Stimulated activated CD4-positive, alpha-beta T cell treated with anti-CD3 and anti-CD28 coated beads, Interleukin-4, amount 100 ng/mL, for 1 hour (primary cell): ENCODE results near the gene KRTAP6-3.

ENCODE experiments used
- DNase-seq: peaks from one replicate; pipeline ENCODE4 v3.0.0-alpha.2; 2020

The KRTAP6-3 gene, protein sequence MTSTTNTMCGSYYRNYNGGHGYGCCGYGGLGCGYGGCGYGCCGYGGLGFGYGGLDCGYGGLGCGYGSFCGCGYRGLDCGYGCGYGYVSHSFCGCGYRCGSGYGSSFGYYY

DNA sequence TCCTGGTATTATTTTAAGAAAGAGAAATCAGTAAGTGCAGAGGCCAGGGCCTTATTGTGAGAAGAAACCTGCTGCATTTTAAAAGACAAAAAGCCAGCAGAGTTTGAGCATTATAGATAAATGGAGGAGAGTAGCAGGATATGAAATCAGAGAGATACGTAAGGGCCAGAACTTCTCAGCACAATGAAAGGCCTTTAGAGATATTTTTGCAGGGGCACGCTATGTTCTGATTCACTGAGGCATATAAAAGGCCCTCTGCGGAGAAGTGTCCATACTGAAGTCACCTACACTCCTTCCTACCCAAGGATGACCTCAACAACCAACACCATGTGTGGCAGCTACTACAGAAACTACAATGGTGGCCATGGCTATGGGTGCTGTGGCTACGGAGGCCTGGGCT, at the start of gene KRTAP6-3:
TSS of gene KRTAP6-3 (plus strand) at position 301 of the 400 bp plus-strand sequence. CDS start at position 307, 6 bp downstream.
- no peak for DNase-seq

DNA sequence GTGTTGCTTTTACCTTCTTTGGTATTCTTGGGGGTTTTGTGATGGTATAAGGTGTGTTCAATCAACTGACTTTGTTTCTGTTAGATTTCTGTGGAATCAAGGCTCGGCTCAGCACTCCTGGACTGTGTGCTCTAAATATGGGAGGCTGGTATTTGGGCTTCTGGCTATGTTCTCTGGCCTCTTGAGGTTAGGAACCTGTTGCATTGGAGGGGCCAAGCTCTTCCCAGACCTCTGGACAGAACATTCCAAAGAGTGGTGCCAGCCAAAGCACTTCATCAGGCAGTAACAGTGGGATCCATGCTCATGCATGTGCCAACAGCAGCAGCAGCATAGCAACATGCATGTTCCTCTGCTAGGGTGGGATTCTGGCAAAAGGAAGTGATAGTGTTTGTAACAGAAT, 39.5 kb upstream of the KRTAP6-3 start:
- no peak for DNase-seq

DNA sequence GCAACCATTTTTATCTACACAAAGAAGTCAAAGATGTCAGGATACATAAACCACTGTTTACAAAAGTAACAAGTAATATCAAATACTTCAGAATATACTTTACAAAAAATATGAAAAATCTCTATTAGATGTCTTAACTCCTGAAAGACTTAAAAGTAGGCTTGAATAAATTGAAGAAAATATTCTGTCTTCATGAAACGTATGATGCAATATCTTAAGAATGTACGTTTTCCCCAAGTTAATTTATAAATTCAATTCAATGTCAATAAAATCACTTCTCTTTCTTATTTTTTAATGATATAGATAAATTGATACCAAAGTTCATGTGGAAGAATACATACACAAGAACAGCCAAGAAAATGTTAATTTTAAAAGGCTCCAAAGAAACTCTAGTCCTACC, 37.1 kb upstream of the KRTAP6-3 start:
- no peak for DNase-seq

DNA sequence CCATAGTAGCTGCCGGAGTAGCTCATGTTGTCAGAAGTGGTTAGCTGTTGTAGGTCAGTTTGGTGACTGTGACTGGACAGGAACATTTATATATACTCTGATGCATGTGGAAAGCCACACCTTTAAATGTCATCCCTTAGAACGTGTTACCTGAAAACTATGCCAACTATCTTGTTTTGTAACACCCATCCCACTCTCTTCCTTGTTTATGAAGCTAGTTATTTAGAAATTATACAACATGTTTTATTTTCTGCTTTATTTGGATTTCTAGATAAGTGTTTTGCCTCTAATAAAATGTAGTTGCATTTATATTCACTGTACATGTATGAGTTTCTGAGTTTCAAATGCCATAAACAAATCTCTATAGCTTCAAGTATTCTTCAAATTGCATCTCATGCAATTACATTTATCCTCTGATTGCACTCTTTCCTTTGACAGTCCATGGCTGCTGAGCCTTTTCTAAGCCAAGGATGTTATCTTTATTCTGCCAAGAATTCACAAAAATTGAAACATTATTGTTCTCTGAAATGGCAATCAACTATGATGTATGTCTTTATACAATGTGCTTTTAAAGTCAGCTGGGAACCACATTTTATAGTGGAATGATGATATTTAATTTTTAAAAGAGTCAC, 30.9 kb upstream of the KRTAP6-3 start, which contains the start of gene KRTAP19-7:
TSS of gene KRTAP19-7 (minus strand) at position 51 of the 632 bp plus-strand sequence. CDS start at position 26, 25 bp downstream.
- no peak for DNase-seq

DNA sequence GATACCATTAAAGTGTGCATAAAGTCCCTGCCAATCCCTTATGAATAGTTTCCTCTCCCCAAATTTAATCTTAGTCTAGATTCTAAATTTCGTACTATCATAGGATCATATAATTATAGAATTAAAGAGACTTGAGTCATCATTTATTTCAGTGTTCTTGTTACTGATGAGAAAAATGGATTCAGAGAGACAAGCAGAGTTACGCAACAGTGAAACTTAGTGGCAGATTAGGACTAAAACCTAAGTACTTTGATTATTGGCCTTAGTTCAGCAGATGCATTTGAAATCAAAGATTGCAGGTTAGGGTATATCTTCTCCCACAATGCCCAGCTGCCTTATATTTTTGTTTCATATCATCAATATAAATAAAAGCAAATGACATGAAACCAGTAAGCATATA, 30.3 kb upstream of the KRTAP6-3 start:
- no peak for DNase-seq

DNA sequence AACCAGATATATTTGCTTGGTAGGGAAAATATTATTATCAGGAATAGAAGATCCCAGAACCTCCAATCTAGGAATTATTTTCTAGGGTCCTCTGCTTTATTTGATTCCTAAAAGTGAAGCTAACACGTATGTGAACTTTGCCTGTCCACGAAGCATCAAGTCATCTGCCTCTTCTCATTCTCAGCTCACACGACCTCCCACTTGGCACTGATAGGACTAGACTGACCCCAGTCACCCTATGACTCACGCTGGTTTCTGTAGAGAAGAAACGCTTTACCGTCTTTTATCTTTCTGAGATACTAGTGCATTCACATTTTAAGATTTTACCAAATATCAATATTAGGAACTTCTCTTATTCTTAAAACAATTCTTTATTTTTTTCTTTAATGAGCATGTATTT, 29.2 kb upstream of the KRTAP6-3 start:
- no peak for DNase-seq

DNA sequence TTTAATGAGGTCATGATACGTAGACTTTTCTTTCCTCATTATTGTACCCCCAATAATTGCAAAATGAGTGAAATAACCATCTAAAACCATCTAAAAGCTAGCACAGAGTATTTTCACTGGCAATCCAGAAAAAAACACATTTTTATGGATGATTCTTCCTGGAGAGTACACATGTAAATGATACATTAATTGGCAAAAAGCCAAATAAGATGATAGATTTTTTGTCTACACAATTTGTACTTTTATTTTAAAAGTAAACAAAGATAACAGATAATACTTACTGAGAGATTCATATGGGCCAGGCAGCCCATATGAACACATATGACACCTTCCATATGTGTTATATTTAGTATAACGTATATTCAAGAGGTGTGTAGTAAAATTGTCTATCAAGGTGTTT, 28.6 kb upstream of the KRTAP6-3 start:
- DNase-seq = no peak

DNA sequence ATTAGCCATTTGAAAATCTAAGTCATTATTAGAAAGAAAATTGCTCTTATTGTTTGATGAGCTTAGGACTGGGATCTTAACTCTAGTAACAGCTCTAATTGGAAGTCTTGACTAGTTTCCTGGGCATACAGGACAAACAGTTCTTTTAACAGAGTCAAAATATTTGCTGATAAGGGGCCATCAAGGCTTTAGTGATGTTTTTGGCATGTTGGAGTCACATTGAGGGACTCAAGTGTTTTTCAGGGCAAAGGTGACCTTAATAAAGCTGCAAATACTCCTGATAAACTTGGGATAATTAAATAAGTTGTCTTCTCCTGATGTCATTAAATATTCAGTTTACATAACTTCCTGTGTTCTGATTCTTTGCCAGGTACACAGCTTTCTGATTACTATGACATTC, 24.6 kb upstream of the KRTAP6-3 start:
- no peak for DNase-seq

DNA sequence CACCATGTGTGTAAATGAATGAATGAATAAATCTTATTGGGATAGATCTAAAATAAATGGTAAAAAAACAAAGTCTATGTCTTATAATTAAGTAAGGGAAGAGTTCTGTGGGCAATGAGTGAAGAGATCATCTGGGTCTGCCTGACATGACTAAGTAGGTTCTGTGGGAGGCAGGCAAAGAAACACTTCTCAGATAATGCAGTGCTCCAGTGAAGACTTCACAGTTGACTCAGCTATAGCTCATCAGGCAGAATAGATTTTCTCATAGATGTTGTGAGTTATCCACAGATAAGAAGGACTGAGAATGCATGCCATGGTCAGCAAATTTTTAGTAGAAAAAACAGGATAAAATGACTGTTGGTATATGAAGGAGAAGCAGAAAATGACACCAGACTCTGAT, 14.5 kb upstream of the KRTAP6-3 start:
- DNase-seq = no peak

DNA sequence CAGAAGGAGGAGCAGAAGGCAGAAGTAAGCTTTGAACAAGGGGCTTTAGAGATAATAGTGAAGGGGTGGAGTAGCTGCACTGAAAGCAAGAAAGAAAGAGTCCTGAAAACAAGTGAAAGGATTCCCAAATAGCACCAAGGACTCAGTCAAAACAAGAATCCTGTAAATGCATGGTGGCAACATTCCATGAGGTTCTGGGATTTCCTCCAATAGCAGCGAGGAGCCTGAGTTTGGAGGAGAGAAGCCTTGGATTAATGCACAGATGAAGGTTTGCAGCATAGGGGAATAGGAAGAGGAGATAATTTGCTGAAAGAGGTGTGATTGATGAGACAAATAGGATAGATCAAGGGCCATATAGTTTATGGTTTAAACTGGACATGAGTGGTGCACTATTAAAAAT, 12.9 kb upstream of the KRTAP6-3 start:
- DNase-seq = no peak

DNA sequence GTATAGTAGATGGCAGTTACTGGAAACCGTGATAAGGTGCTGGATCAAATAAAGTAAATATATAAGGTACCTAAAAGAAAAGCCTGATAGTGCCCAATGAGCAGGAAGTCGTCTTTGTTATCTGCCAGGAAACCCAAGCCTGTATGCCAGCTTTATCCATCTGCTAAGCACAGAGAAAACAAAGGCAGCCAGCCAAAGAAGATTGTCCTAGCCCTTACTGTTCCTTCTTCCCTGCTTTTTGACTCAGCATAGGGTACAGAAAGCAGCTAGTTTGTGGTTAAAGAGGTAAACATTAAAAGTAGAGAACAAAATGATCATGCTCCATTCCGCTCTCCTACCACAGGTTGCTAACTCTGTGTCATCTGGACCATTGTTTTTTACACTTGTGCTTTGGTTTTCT, 12.1 kb upstream of the KRTAP6-3 start:
- no peak for DNase-seq

DNA sequence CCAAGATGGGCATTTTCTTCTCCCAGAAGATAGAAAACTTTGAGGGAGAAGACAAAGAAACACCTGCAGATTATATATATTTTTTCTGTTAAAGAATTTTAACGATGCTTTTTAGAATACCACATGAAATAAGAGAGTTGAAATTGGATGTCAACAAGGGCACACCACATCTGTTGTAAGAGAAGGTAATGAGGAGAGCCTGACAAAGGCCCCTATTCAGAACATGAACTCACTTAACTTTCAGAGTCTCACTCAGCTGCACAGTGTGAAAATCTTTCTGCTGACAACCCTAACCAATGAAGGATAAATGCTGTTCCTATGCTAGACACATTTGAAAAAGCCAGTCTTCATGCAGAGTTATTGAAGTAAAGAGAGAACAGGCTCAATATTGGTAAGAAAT, 9.4 kb upstream of the KRTAP6-3 start:
- no peak for DNase-seq

DNA sequence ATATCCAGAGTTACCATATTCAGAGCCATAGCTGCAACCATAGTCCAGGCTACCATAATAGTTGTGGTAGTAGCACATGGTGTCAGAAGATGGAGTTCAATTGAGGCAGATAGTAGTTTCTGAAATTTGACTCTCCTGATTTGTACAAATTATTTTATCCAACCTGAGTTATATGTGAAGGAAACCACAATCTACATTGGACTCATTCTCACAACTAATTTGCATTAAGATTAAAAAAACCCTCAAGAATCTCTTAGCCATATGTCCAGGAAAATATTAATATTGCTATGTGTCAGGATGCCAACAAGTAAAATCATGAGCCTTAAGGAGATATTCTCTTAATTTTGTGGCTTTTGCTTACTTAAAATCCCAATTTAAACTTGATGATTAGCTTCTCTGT, 1.9 kb upstream of the KRTAP6-3 start, which contains the start of gene KRTAP22-2:
TSS of gene KRTAP22-2 (minus strand) at position 101 of the 400 bp plus-strand sequence.
- DNase-seq = no peak

DNA sequence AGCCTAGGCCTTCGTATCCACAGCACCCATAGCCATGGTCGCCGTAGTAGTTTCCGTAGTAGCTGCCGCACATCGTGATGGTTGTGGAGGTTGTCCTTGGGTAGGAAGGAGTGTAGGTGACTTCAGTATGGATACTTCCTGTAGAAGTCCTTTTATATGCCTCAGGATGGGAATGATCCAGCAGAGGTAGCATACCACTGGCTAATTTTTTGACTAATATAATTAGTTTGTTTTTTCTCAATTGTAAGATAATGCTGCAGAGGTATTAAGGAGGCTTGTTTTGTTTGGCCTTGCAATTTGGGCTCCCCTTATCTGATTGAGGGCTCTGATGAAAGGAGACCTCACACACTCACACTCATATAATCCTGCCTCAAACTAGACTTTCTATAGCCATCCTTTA, 6.6 kb downstream of the KRTAP6-3 start, which contains the start of gene KRTAP6-2:
TSS of gene KRTAP6-2 (minus strand) at position 101 of the 400 bp plus-strand sequence. CDS start at position 73, 28 bp downstream.
- DNase-seq = no peak

DNA sequence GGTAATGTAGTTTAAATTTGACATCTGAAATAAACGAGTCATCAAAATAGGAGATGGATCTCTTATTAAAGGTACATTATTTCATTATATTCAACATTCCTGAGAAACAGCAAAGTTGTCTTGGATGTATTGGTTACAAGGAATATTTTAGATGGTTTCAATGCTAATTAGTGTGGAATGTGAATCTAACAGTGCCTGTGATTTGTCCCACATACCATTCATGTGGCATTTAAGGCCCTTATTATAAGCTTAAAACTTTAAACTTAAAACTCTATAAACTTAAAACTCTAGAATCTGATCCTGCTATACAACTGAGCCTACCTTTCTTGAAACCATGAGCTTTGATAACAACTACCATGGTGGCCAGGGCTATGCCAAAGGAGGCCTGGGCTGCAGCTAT, 8.5 kb downstream of the KRTAP6-3 start, which contains the start of gene KRTAP22-1:
TSS of gene KRTAP22-1 (plus strand) at position 301 of the 400 bp plus-strand sequence.
- DNase-seq = no peak

DNA sequence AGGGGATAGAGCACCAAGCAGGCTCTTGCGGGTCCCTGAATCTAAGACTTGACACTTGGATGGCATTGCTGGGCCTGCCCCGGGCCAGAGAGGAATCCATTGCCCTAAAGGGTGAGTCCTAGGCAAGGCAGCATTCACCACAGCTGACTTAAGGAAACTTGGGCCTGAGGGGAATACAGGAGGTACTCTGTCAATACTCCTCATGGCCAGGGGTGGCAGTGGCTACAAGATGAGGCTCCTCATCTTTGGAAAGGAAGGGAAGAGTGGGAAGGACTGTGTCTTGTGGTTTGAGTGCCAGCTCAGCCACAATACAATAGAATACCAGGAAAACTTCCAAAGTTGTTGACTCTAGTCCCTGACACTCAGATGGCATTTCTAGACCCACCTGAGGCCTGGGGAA, 13.7 kb downstream of the KRTAP6-3 start:
- DNase-seq = no peak

DNA sequence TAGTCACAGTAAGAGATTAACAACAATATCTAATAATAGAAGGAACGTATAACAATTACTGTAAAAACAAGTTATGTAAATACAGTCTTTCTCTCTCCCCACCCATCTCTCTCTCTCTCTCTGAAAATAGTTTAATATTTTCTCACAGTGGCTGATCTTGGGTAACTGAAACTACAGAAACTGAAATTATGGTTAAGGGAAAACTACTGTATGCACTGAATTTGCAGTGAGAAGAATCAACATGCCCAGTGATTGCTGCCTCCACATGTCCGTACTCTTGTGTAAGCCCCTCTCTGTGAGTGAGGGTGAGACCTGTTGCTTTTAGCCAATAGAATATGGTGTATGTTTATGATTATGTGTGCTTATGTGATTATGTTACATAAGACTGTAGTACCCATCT, 19.9 kb downstream of the KRTAP6-3 start:
- DNase-seq = no peak

DNA sequence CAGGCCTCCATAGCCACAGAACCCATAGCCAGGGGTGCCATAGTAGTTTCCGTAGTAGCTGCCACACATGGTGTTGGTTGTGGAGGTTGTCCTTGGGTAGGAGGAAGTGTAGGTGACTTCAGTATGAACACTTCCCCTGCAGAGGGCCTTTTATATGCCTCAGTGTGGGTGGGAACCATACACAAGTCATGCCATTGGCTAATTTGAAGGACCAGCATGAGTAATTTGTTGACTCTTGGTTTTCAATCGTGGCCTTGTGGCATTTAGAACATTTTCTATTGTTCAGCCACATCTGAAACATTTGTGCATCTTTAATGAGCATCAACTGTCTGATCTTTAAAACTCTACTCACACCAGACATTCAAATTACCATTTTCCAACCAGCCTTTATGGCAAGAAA, 21.6 kb downstream of the KRTAP6-3 start, which contains the start of gene KRTAP6-1:
TSS of gene KRTAP6-1 (minus strand) at position 95 of the 400 bp plus-strand sequence. CDS start at position 69, 26 bp downstream.
- no peak for DNase-seq

DNA sequence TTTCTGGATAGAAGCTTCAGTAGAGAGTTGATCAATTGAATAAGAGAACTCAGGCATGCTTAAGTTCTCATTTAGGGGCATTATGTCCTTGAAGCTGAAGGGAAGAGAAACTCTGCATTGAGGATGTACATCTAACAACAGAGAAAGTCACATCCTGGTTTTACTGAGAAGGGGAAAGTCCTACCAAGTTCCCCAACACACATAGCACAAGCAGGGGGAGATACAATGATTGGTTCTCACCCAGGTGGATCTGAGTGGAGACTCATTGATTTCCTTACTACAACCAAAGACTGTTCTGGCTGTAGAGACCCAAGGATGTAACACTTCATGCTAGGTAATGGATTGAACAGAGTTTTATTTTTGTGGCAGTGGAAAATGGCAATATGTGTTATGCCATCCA, 23.0 kb downstream of the KRTAP6-3 start:
- DNase-seq = no peak

DNA sequence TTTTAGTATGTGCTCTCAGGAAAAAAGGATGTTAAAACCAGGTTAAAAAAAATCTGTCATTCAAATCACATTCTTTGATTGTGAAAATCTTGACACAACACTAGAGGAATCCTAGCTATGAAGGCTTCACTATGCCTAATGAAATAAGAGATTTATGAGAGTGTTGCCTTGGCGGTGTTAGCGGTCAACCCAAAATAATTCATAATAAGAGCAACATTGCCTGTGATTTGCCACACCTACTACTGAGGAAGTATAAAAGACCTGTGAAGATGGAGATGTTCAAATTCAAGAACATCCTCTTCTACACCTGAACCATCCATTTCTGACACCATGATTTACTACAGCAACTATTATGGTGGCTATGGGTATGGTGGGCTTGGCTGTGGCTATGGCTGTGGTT, 23.9 kb downstream of the KRTAP6-3 start, which contains the start of gene KRTAP20-1:
TSS of gene KRTAP20-1 (plus strand) at position 301 of the 400 bp plus-strand sequence. CDS start at position 331, 30 bp downstream.
- DNase-seq = no peak

DNA sequence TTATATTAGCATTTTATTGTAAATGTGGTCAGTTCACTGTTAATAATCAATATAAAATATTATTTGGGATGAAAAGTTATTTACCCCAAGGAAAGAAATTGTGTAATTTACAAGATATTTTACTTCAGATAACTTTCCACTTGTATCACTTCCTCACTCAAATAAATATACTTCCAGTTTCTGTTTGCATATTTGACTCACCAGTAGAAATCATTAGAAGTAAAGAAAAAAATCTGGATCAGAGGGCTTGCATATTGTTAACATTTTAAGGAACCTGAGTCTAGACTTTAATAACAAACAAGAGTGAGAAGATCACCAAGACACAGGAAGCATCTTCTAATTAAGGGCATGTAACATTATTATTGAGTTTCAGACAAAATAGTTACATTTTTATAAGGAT, 27.8 kb downstream of the KRTAP6-3 start:
- DNase-seq = no peak

DNA sequence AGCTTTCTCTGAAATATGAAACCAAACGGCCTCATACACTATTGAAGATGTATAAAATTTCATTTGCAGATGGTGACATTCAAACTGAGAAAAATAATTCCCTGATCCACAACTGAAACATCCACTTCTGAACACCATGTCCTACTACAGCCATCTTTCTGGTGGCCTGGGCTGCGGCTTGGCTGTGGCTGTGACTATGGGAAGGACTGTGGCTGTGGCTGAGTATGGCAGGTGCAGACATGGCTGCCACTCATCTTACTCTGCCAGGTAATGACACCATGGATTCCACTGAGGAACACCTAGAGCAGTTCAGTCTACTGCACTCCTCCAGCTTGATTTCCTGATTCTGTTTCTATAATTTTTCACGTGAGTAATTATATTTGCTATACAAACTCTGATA, 28.3 kb downstream of the KRTAP6-3 start, which contains the start of gene KRTAP20-4:
TSS of gene KRTAP20-4 (plus strand) at position 106 of the 400 bp plus-strand sequence.
- DNase-seq = no peak

DNA sequence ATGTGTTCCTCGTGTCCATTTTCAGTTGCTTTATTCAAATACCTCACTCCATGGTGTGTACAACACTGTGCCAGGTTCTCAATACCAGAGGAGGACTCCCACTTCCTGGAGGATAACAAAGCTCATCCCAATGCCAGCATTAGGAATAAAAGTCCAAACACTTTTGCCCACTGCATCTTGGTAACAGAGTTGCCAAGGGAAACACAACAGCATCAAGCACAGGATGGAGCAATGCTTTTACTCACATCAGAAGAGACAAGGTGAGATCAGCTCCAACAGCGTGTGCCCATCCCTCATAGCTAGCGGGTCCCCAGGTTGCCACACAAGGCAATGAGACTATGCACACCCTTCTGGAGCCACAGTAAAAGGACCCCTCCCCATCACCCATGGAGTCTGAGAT, 31.1 kb downstream of the KRTAP6-3 start:
- DNase-seq = no peak

DNA sequence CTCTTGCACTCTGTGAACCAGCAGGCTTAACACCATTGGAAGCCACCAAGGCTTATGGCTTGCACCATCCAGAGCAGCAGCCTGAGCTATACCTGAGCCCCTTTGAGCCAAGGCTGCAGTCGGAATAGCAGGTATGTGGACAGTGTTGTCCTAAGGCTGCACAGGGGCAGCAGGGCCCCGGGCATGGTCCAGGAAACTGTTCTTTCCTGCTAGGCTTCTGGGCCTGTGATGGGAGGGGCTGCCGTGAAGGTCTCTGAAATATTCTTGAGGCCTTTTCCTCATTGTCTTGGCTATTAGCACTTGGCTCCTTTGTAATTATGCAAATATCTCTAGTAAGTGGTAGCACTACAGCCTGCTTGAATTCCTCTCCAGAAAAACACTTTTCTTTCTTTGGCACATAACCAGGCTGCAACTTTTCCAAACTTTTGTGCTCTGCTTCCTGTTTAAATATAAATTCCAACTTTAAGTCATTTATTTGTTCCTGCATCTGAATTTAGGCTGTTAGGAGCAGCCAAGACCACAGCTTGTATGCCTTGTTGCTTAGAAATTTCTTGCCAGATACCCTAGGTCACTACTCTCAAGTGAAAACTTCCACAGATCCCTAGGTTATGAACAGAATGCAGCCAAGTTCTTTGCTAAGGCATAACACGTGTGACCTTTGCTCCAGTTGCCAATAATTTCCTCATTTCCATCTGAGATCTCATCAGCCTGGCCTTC, 33.4 kb downstream of the KRTAP6-3 start:
- no peak for DNase-seq
